GM18873 (cell line): ENCODE measurements around the gene MSRB3.
"Not testable (repeated sequence)": the region's sequence is repeated elsewhere in the genome, so short reads cannot be mapped to it uniquely, and the experiment has no call there.

Source experiments
- ATAC-seq: cut with Tn5 transposase; IDR thresholded peaks from one replicate; pipeline ENCODE4 v1.9.1; 2021; ENCODE audit warnings: mild to moderate bottlenecking, moderate library complexity, moderate number of reproducible peaks; ENCODE audit not compliant: unreplicated experiment, low FRiP score

Gene MSRB3

DNA sequence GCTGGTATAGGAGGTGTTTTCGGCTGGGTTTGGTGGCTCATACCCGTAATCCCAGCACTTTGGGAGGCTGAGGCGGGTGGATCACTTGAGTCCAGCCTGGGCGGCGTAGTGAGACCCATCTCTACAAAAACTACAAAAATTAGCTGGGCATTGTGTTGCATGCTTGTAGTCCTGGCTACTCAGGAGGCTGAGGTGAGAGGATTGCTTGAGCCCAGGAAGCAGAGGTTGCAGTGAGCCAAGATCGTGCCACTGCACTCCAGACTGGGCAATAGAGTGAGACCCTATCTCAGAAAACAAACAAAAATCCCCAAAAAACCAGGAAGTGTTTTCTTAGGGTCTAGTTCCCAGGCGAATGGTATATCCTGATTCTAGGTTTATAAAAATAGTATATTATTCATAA, 7.0 kb downstream of the MSRB3 start:
- not testable (repeated sequence) for ATAC-seq

DNA sequence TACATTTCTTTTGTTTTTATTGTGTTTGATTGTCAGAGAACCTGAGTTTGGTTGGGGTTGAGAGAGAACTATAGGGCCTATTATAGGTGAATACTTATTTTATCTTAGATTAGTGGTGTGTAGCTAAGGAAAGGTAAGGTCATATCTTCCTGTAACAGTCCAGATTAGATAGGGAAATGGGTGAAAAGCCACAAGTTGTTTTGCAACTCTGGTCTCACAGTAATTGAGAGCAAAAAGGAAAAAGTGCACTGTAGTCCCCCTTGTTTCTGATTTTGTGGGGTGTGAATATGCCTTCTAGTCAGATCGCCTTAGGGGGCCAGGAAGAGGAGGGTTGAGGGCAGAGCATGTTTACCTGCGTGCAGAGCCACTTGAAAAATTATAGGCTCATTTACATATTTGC, 8.9 kb downstream of the MSRB3 start:
- ATAC-seq = no peak

DNA sequence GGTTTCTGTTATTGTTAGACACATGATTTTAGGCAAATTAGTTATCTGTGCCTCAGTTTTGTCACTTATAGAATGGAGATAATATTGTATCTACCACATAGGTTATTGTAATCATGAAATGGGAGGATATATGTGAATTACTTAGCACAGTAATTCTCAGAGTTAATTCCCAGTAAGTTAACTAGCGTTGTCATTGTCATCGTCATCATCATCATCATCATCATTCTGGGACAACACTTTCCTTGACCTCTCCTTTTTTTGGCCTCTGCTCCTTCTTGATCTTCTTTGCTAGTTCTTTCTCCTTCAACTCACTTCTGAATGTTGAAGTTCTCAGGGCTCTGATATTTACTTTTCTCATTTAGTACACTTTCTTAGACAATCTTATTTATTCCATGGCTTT, 13.8 kb downstream of the MSRB3 start:
- ATAC-seq = no peak

GRCh38 chr12:65293735-65294134, 15.3 kb downstream of the MSRB3 start:
- ATAC-seq = no peak

GRCh38 chr12:65294641-65295262, 16.3 kb downstream of the MSRB3 start:
- no peak for ATAC-seq

GRCh38 chr12:65296508-65297265, 18.2 kb downstream of the MSRB3 start:
- no peak for ATAC-seq

- ATAC-seq = no peak
These were observed 21.6 kb downstream of the MSRB3 start for GRCh38 chr12:65300097-65300496.

GRCh38 chr12:65300679-65301349, 22.3 kb downstream of the MSRB3 start:
- no peak for ATAC-seq

DNA sequence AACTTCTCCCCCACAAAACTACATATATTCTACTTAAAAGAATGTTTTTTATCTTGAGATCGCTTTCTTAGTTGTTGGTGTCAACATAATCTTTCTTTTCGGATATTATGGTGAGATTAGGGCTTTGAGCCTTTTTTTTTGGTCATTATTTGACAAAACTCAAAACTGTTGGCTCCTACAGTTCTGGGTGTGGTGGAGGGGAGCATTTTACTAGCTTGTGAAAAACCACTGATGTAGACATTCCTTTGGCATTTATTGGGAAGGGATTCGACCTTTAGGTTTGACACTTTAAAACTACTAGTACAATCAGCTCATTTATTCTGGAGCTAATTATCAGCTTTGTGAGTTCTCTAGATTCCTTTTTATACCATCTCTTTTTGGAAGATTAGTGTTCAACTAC, 24.4 kb downstream of the MSRB3 start:
- ATAC-seq = no peak

GRCh38 chr12:65305346-65305950, 27.0 kb downstream of the MSRB3 start:
- no peak for ATAC-seq

DNA sequence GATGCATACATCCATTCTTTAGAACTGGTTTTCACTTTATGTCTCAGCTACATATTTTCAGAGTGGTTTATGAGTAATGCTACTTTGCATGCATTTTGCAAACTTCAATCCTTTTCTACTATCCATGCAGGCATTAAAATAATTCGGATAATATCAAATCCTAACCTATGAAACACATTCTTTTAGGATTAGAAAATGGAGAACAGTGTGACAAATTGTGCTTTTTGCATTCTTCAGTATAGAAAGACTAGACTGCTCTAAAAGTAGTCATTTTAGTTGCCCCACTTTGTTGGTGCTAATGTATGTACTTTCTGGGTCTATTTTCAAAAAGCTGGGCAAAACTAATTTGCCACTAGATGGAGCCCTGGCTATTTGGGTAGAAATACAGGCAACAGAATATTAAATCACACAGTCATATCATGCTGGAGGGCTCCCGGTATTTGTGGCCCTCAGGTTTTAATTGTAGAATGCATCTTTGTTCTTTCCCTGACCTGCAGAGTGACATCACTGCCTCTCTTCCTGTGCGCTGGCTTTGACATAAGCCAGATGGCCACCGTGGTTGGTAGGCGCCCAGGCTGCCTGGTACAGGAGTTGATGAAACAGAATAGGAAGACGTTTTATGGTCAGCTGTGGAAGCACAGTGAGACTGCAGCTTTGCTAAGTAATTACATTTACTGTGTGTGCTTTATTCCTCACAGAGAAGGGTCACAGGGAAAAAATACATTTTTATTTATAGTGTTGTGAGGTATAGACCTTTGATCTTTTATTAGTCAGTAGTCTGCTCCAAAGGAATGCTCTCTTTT, 28.1 kb downstream of the MSRB3 start:
- ATAC-seq = no peak

GRCh38 chr12:65307169-65307501, 28.7 kb downstream of the MSRB3 start:
- no peak for ATAC-seq

DNA sequence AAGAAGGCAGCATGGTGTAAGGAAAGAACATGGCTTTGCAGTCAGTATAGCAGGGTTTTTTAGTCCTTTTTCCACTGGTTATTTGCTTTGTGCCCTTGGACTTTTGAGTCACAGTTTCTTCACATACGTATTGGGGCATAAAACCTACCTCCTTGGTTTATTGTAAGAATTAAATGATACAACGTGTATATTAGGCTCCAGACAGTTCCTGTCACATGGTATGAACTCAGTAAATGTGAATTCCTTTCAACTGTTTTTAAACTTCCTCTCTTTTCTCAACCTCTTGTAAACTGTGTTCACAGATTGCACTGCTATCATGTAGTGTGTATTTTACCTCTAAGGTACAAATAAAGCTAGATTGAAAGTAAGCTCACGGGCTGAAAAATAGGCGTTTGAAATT, 29.5 kb downstream of the MSRB3 start:
- no peak for ATAC-seq

GRCh38 chr12:65308601-65309071, 30.2 kb downstream of the MSRB3 start:
- no peak for ATAC-seq

DNA sequence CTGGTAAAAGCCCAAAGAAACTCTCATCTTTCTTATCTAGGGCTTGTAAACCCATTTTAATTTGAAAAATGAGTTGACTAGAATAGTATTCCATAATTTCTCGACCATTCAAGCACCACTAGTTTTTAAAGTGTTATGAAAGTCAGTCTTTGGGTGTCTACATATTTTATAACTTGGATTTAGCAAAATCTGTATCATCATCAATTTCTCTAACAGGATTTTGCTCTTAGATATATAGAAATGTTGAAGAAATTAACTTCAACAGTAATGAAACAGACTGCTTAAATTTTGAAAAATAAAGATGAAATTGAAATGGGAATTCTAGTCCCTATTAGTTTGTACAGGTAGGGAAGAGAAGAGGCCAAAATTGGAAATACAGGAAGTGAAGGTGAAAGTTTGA, 32.8 kb downstream of the MSRB3 start:
- ATAC-seq = no peak

GRCh38 chr12:65313719-65314317, 35.3 kb downstream of the MSRB3 start:
- ATAC-seq = no peak

DNA sequence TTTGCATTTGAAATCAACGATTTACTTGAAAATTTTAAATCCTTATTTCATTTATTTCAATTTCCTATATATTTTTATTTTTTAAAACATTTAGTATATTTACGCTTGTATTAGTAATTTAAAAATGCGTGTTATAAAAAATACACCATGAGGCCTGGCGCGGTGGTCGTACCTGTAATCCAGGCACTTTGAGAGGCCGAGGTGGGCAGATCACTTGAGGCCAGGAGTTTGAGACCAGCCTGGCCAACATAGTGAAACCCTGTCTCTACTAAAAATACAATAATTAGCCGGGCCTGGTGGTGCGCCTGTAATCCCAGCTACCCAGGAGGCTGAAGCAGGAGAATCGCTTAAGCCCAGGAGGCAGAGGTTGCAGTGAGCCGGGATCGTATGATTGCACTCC, 36.8 kb downstream of the MSRB3 start:
- ATAC-seq = not testable (repeated sequence)

GRCh38 chr12:65318186-65318685, 39.8 kb downstream of the MSRB3 start:
- ATAC-seq = no peak

DNA sequence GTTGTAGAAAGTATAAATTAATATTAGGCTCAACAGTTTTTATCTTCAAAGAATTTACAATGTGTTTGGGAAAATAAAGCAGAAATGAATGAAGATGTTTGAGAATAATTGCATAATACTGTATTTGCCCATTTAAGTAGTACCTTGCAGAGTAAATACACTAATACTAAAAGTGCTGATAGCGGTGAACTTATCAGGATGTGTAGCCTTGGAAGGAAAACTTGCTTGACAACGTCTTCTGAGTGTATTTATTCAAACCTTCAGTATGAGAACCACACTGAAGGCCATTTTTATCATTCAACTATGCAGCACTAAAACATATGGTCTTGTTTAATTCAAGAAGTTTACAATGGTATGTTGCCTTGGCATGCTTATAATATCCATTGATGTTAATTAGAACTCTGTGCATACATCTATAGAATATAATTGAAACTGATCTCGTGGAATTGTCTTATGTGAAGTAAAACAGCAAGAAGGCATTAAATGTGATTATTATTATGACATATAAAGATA, 41.3 kb downstream of the MSRB3 start:
- no peak for ATAC-seq

- ATAC-seq = no peak
These were observed 44.6 kb downstream of the MSRB3 start for GRCh38 chr12:65323070-65323469.
